K562 (cell line): ENCODE data around the gene NR1H2. TPM values are rescaled to one million over a fixed set of nuclear protein-coding genes. Genes with fewer than 3 reads are reported as not detected.

ENCODE experiments used
- AFF4 ChIP-seq: sonication (generic); formaldehyde crosslinking; IDR thresholded peaks from 2 replicates; pipeline ENCODE4 v1.8.0; 2023; ENCODE audit warnings: mild to moderate bottlenecking, missing genetic modification reagents
- ESRRA ChIP-seq: fragments of 450-650 bp; IDR thresholded peaks from 2 replicates; pipeline ENCODE4 v1.6.1; 2014; ENCODE audit warnings: low read depth, mild to moderate bottlenecking, moderate library complexity, borderline replicate concordance
- MAFF ChIP-seq: IDR thresholded peaks from 2 replicates; pipeline ENCODE4 v1.6.1; 2012; ENCODE audit warnings: low read length, improper control_type of control experiment
- MCM3 ChIP-seq: fragments of 450-650 bp; IDR thresholded peaks from 2 replicates; pipeline ENCODE4 v1.6.1; 2016
- MTA3 ChIP-seq: fragments of 450-650 bp; formaldehyde crosslinking; IDR thresholded peaks from 2 replicates; pipeline ENCODE4 v1.6.1; 2017; ENCODE audit warnings: mild to moderate bottlenecking, borderline replicate concordance
- NCOA1 ChIP-seq: fragments of 450-650 bp; IDR thresholded peaks from 2 replicates; pipeline ENCODE4 v1.6.1; 2016; ENCODE audit warnings: low read depth
- NEUROD1 ChIP-seq: fragments of 150-350 bp; IDR thresholded peaks from 2 replicates; pipeline ENCODE4 v1.6.1; 2014; ENCODE audit warnings: borderline replicate concordance, low read length, low read depth; ENCODE audit not compliant: partially characterized antibody
- NONO ChIP-seq, 2 experiments: fragments of 200-400 bp in 1 of 2; fragments of 450-650 bp in 1 of 2; formaldehyde crosslinking in 1 of 2; IDR thresholded peaks; 2 replicates each; pipeline ENCODE4 v1.6.1; 2017; ENCODE audit warnings: low read depth in 2 of 2, mild to moderate bottlenecking in 2 of 2, moderate library complexity in 2 of 2, low read length in 1 of 2
- PHTF2 ChIP-seq: fragments of 250-450 bp; sonication (Bioruptor Pico); IDR thresholded peaks from 2 replicates; pipeline ENCODE4 v1.5.0; 2021; ENCODE audit warnings: mild to moderate bottlenecking
- POLR2B ChIP-seq: fragments of 450-650 bp; IDR thresholded peaks from 2 replicates; pipeline ENCODE4 v1.6.1; 2018; ENCODE audit warnings: low read depth; ENCODE audit not compliant: partially characterized antibody
- PRPF4 ChIP-seq: fragments of 200-400 bp; formaldehyde crosslinking; IDR thresholded peaks from one replicate; pipeline ENCODE4 v1.6.1; 2017; ENCODE audit warnings: low read length, low read depth, mild to moderate bottlenecking; ENCODE audit not compliant: insufficient read depth, poor library complexity, severe bottlenecking
- PYGO2 ChIP-seq: fragments of 450-650 bp; IDR thresholded peaks from 2 replicates; pipeline ENCODE4 v1.6.1; 2016; ENCODE audit warnings: mild to moderate bottlenecking, missing genetic modification characterization, moderate library complexity, missing compliant biosample characterization
- SMARCA5 ChIP-seq: fragments of 450-650 bp; IDR thresholded peaks from 2 replicates; pipeline ENCODE4 v1.6.1; 2016
- SNIP1 ChIP-seq: fragments of 450-650 bp; IDR thresholded peaks from 2 replicates; pipeline ENCODE4 v1.7.1; 2017; ENCODE audit warnings: low read depth, mild to moderate bottlenecking
- TAF1 ChIP-seq: IDR thresholded peaks from 2 replicates; pipeline ENCODE4 v1.6.1; 2011; ENCODE audit warnings: mild to moderate bottlenecking, low read length, moderate library complexity; ENCODE audit not compliant: insufficient read depth, control insufficient read depth, severe bottlenecking; ENCODE audit errors: extremely low read depth
- TBP ChIP-seq: optimal IDR thresholded peaks from 2 replicates; pipeline ENCODE3; 2011; ENCODE audit warnings: low read depth, low read length, improper control_type of control experiment
- ZBTB43 ChIP-seq: sonication (generic); formaldehyde crosslinking; IDR thresholded peaks from 2 replicates; pipeline ENCODE4 v1.8.0; 2023; ENCODE audit warnings: mild to moderate bottlenecking, missing genetic modification reagents
- ZNF41 ChIP-seq: fragments of 250-450 bp; sonication (Bioruptor Pico); conservative IDR thresholded peaks from 2 replicates; pipeline ENCODE4 v1.4.0; 2020; ENCODE audit warnings: mild to moderate bottlenecking
- polyA plus RNA-seq, 8 experiments: library from polyadenylated mRNA; depleted of rRNA in 4 of 8; stranded (reverse) in 5 of 8; unstranded in 3 of 8; fragments of >200 nt; fragmentation: Nextera tagmentation in 2 of 8; fragmentation: Illumina TruSeq in 1 of 8; extraction: Ambion mirVana in 2 of 8; extraction: Trizol in 1 of 8; gene quantifications; 2 replicates each; pipeline versions ENCODE4 v1.2.1 to v1.2.3, GENCODE V29; 2011 to 2014; ENCODE audit warnings: inconsistent platforms in 1 of 8, missing spikeins in 1 of 8
- total RNA-seq, 7 experiments: library from RNA; depleted of rRNA in 6 of 7; stranded (reverse); fragments of >200 nt in 6 of 7; fragmentation: Illumina TruSeq in 2 of 7; extraction: Trizol in 2 of 7; gene quantifications; 2 replicates each; pipeline versions ENCODE4 v1.2.1 to v1.2.3, GENCODE V29; 2011 to 2021; ENCODE audit warnings: low replicate concordance in 1 of 7
- TF ChIP-seq, protein P1 (sequence below): fragments of 450-650 bp; formaldehyde crosslinking; IDR thresholded peaks from 2 replicates; pipeline ENCODE4 v1.4.0; 2022; ENCODE audit warnings: mild to moderate bottlenecking, moderate library complexity
- TF ChIP-seq, protein P2 (sequence below): sonication (generic); formaldehyde crosslinking; IDR thresholded peaks from 2 replicates; pipeline ENCODE4 v1.9.0; 2022; ENCODE audit warnings: mild to moderate bottlenecking, missing genetic modification reagents

Gene NR1H2
- total and polyA plus RNA-seq, 9 of the 15 experiments (the other 6 are each of a cell fraction or from before 2014, with no cell fraction given): 0.11 to 73.8 (median 24.0) TPM

DNA sequence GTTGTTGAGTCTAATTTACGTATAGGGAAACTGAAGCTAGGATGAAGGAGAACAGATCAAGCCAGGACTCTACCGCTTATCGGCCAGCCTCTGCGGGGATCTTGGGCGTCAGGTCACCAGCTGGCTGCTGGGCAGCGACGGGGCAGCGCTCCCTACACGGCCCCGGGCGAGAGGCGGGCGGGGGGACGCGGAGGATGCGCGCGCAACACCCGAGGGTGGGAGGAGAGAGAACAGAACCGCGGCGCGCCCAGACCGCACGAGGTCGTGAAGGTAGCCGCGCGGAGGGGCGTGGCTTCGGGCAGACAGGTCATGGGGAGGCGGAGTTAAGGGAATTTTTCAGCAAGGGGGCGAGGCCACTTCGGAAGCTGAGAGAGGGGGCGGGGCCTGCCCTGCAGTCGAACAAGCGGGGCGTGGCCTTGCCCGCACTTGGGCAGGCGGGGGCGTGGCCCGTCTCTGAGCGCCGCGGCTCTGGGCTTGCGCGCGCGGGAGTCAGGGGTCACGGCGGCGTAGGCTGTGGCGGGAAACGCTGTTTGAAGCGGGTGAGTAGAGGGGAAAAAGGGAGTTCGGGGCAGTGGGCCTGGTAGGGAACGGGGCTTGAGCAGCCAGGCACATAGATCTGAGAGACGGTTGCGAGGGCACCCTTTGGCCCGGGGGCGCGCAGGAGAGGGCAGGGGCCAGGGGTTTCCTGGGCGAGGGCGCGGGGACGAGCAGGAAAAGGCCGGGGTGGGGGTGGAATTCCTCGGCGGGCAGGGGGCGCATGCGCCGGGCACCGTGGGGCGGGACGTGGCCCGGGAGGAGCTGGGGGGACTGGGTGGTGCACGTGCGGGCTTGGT lies 7.8 kb downstream of the NR1H2 start, which contains the start of gene POLD1 (continued):
- no peak for TF ChIP-seq NONO (IDR thresholded peaks at IDR 0.05; ENCODE audit: low read depth in 2 of 2, low read length in 1 of 2)
- no peak for TF ChIP-seq MCM3
- no peak for TF ChIP-seq ZBTB43 (CRISPR knock-in tag)
- TF ChIP-seq TAF1: peak; percentile 46
- no peak for TF ChIP-seq NCOA1
- no peak for TF ChIP-seq MTA3
- TF ChIP-seq PYGO2 (tag): no peak
- TF ChIP-seq SNIP1: no peak
- TF ChIP-seq NEUROD1: peak; percentile 25
- TF ChIP-seq, protein P1, sequence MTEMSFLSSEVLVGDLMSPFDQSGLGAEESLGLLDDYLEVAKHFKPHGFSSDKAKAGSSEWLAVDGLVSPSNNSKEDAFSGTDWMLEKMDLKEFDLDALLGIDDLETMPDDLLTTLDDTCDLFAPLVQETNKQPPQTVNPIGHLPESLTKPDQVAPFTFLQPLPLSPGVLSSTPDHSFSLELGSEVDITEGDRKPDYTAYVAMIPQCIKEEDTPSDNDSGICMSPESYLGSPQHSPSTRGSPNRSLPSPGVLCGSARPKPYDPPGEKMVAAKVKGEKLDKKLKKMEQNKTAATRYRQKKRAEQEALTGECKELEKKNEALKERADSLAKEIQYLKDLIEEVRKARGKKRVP (CRISPR knock-in tag): peak; percentile 39; the same call in 1 of the 2 replicates
- TF ChIP-seq AFF4 (CRISPR knock-in tag): peak; percentile 82; the same call in 1 of the 2 replicates
- TF ChIP-seq PHTF2 (CRISPR knock-in tag): no peak
- TF ChIP-seq MAFF: no peak
- no peak for TF ChIP-seq SMARCA5
- TF ChIP-seq TBP: peak; percentile 79
- TF ChIP-seq ESRRA: peak; percentile 61; the same call in 1 of the 2 replicates
- peak; percentile 86 for TF ChIP-seq POLR2B
- TF ChIP-seq, protein P2, sequence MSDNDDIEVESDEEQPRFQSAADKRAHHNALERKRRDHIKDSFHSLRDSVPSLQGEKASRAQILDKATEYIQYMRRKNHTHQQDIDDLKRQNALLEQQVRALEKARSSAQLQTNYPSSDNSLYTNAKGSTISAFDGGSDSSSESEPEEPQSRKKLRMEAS (CRISPR knock-in tag): peak; percentile 93
- no peak for TF ChIP-seq PRPF4
- peak; percentile 38; the same call in 1 of the 2 replicates for TF ChIP-seq ZNF41
